GM12872 (cell line): ENCODE results near the gene DR1.

Experiments
- CTCF ChIP-seq: IDR thresholded peaks from 3 replicates; pipeline ENCODE4 v1.5.1; 2011; ENCODE audit warnings: low read depth, mild to moderate bottlenecking, low read length, moderate library complexity; ENCODE audit not compliant: insufficient read depth

The DR1 gene

GRCh38 chr1:93340090-93340489 is 5.6 kb upstream of the DR1 start:
- no peak for TF ChIP-seq CTCF

- no peak for TF ChIP-seq CTCF
Observed at GRCh38 chr1:93344484-93344883, 1.2 kb upstream of the DR1 start.

- TF ChIP-seq CTCF = no peak
Observed at GRCh38 chr1:93344886-93345632, 648 bp upstream of the DR1 start.

- TF ChIP-seq CTCF = no peak
Observed at GRCh38 chr1:93346421-93346993, 800 bp downstream of the DR1 start.

- TF ChIP-seq CTCF = no peak
Observed at GRCh38 chr1:93347334-93347899, 1.7 kb downstream of the DR1 start.

GRCh38 chr1:93348104-93348728 is 2.5 kb downstream of the DR1 start:
- no peak for TF ChIP-seq CTCF
